Measurements from ENCODE around the gene CAP2.

DNA sequence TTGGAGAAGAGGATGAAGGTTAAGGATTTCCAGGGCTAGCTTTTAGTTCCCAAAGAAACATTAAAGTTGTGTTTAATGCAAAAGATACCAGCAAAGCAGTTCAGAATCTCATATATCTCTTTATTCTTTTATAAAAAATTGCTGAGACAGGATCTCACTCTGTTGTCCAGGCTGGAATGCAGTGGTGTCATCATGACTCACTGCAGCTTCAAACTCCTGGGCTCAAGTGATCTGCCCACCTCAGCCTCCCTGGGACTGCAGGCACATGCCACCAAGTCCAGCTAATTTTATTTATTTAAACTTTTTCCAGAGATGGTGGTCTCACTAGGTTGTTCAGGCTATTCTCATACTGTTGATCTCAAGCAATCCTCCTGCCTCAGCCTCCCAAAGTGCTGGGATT, 41.1 kb upstream of the CAP2 start:
- TF ChIP-seq, protein P1, sequence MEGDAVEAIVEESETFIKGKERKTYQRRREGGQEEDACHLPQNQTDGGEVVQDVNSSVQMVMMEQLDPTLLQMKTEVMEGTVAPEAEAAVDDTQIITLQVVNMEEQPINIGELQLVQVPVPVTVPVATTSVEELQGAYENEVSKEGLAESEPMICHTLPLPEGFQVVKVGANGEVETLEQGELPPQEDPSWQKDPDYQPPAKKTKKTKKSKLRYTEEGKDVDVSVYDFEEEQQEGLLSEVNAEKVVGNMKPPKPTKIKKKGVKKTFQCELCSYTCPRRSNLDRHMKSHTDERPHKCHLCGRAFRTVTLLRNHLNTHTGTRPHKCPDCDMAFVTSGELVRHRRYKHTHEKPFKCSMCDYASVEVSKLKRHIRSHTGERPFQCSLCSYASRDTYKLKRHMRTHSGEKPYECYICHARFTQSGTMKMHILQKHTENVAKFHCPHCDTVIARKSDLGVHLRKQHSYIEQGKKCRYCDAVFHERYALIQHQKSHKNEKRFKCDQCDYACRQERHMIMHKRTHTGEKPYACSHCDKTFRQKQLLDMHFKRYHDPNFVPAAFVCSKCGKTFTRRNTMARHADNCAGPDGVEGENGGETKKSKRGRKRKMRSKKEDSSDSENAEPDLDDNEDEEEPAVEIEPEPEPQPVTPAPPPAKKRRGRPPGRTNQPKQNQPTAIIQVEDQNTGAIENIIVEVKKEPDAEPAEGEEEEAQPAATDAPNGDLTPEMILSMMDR (IDR thresholded peaks at IDR 0.05), result no peak
- TF ChIP-seq POLR2A (IDR thresholded peaks at IDR 0.05), result no peak

All from suprapubic skin (tissue), 3 donors.